ENCODE results near the gene GRAMD1B.

The GRAMD1B gene

GRCh38 chr11:123587044-123587443 lies 157.0 kb downstream of the GRAMD1B start:
- no peak overlapping the region for H3K4me2 ChIP-seq (ENCODE audit: low read length)
- H3K36me3 ChIP-seq (ENCODE audit: control insufficient read depth in 1 of 2, insufficient read depth in 2 of 2, low read length in 2 of 2): no peaks in the 10 kb centered on the region
- H3K27me3 ChIP-seq (ENCODE audit: insufficient read depth, low read length): no peaks in the 10 kb centered on the region
- no peak overlapping the region for H3K27ac ChIP-seq (ENCODE audit: low read depth, low read length)
- H3K4me3 ChIP-seq (ENCODE audit: low read depth, low read length): no peak overlapping the region
- H2AK5ac ChIP-seq (ENCODE audit: low read length): no peak overlapping the region
- H3K14ac ChIP-seq (ENCODE audit: low read length): no peak overlapping the region
- no peak overlapping the region for H2AFZ ChIP-seq (ENCODE audit: insufficient read depth, low read length, poor library complexity)
- WGBS (ENCODE audit: extremely low coverage, insufficient coverage, insufficient read length): no CpG with 5 or more reads among the region's 2 CpGs
- H3K4ac ChIP-seq (ENCODE audit: low read depth, low read length): no peak overlapping the region
- H3K23ac ChIP-seq (ENCODE audit: low read length): no peak overlapping the region
- H4K8ac ChIP-seq (ENCODE audit: low read depth, low read length): no peak overlapping the region
- no peak overlapping the region for H4K12ac ChIP-seq (ENCODE audit: low read depth, low read length)
- no peak overlapping the region for H3K18ac ChIP-seq (ENCODE audit: low read length)
- H3K9me3 ChIP-seq (ENCODE audit: insufficient read depth, low read depth, low read length): peaks cover 3% of the 10 kb centered on the region
- no peak overlapping the region for H4K91ac ChIP-seq (ENCODE audit: low read depth, low read length)
- H3K79me2 ChIP-seq (ENCODE audit: control insufficient read depth, insufficient read depth, low read length, poor library complexity): no peaks in the 10 kb centered on the region
- H3K4me1 ChIP-seq (ENCODE audit: control insufficient read depth in 1 of 2, insufficient read depth in 2 of 2, low read length in 2 of 2): peaks cover 9 to 11% of the 10 kb centered on the region in 2 experiments
- no peak overlapping the region for H3K9ac ChIP-seq (ENCODE audit: low read length)
- H2BK12ac ChIP-seq (ENCODE audit: low read length): no peak overlapping the region
- H2BK5ac ChIP-seq (ENCODE audit: low read depth, low read length, poor library complexity): no peak overlapping the region
- H3K79me1 ChIP-seq (ENCODE audit: low read length): no peaks in the 10 kb centered on the region
- DNase-seq: no peak
- H2BK120ac ChIP-seq (ENCODE audit: insufficient read depth, low read length, poor library complexity): no peak overlapping the region

- H3K27me3 ChIP-seq (ENCODE audit: insufficient read depth, low read length): no peaks in the 10 kb centered on the region
- no peaks in the 10 kb centered on the region for H3K36me3 ChIP-seq (ENCODE audit: control insufficient read depth in 1 of 2, insufficient read depth in 2 of 2, low read length in 2 of 2)
- no peak overlapping the region for H2BK5ac ChIP-seq (ENCODE audit: low read depth, low read length, poor library complexity)
Measured at GRCh38 chr11:123587559-123587958, 157.5 kb downstream of the GRAMD1B start.

GRCh38 chr11:123588117-123588863 lies 158.2 kb downstream of the GRAMD1B start:
- H3K79me1 ChIP-seq (ENCODE audit: low read length): no peaks in the 10 kb centered on the region
- H2BK5ac ChIP-seq (ENCODE audit: low read depth, low read length, poor library complexity): no peak overlapping the region
- no peak overlapping the region for H2BK12ac ChIP-seq (ENCODE audit: low read length)
- H3K36me3 ChIP-seq (ENCODE audit: control insufficient read depth in 1 of 2, insufficient read depth in 2 of 2, low read length in 2 of 2): no peaks in the 10 kb centered on the region
- DNase-seq: no peak
- H3K9me3 ChIP-seq (ENCODE audit: insufficient read depth, low read depth, low read length): no peaks in the 10 kb centered on the region
- no CpG with 5 or more reads among the region's 14 CpGs for WGBS (ENCODE audit: extremely low coverage, insufficient coverage, insufficient read length)
- H3K27me3 ChIP-seq (ENCODE audit: insufficient read depth, low read length): no peaks in the 10 kb centered on the region
- no peak overlapping the region for H4K12ac ChIP-seq (ENCODE audit: low read depth, low read length)
- no peak overlapping the region for H2AK5ac ChIP-seq (ENCODE audit: low read length)
- no peak overlapping the region for H3K14ac ChIP-seq (ENCODE audit: low read length)
- no peak overlapping the region for H3K23ac ChIP-seq (ENCODE audit: low read length)
- H3K4ac ChIP-seq (ENCODE audit: low read depth, low read length): no peak overlapping the region
- peaks cover 9 to 11% of the 10 kb centered on the region in 2 experiments for H3K4me1 ChIP-seq (ENCODE audit: control insufficient read depth in 1 of 2, insufficient read depth in 2 of 2, low read length in 2 of 2)
- no peaks in the 10 kb centered on the region for H3K79me2 ChIP-seq (ENCODE audit: control insufficient read depth, insufficient read depth, low read length, poor library complexity)
- H4K8ac ChIP-seq (ENCODE audit: low read depth, low read length): no peak overlapping the region
- H3K4me2 ChIP-seq (ENCODE audit: low read length): no peak overlapping the region
- H3K27ac ChIP-seq (ENCODE audit: low read depth, low read length): no peak overlapping the region
- no peak overlapping the region for H3K18ac ChIP-seq (ENCODE audit: low read length)
- H3K9ac ChIP-seq (ENCODE audit: low read length): no peak overlapping the region
- H3K4me3 ChIP-seq (ENCODE audit: low read depth, low read length): no peak overlapping the region
- no peak overlapping the region for H2BK120ac ChIP-seq (ENCODE audit: insufficient read depth, low read length, poor library complexity)
- H4K91ac ChIP-seq (ENCODE audit: low read depth, low read length): no peak overlapping the region
- no peak overlapping the region for H2AFZ ChIP-seq (ENCODE audit: insufficient read depth, low read length, poor library complexity)

More at GRCh38 chr11:123587559-123587958, 157.5 kb downstream of the GRAMD1B start:
- Histone ChIP-seq H3K9me3 (ENCODE audit: insufficient read depth, low read depth, low read length) (peaks cover 3% of the 10 kb centered on the region), H3K23ac (ENCODE audit: low read length) (no peak overlapping the region), H2AK5ac (ENCODE audit: low read length) (no peak overlapping the region), H2BK12ac (ENCODE audit: low read length) (no peak overlapping the region), H2BK120ac (ENCODE audit: insufficient read depth, low read length, poor library complexity) (no peak overlapping the region), H2AFZ (ENCODE audit: insufficient read depth, low read length, poor library complexity) (no peak overlapping the region), H3K4me1 (ENCODE audit: control insufficient read depth in 1 of 2, insufficient read depth in 2 of 2, low read length in 2 of 2) (peaks cover 9 to 11% of the 10 kb centered on the region in 2 experiments), H4K91ac (ENCODE audit: low read depth, low read length) (no peak overlapping the region), H3K4me2 (ENCODE audit: low read length) (no peak overlapping the region), H4K8ac (ENCODE audit: low read depth, low read length) (no peak overlapping the region), H3K4me3 (ENCODE audit: low read depth, low read length) (no peak overlapping the region), H3K79me2 (ENCODE audit: control insufficient read depth, insufficient read depth, low read length, poor library complexity) (no peaks in the 10 kb centered on the region), H3K18ac (ENCODE audit: low read length) (no peak overlapping the region), H4K12ac (ENCODE audit: low read depth, low read length) (no peak overlapping the region), H3K27ac (ENCODE audit: low read depth, low read length) (no peak overlapping the region), H3K9ac (ENCODE audit: low read length) (no peak overlapping the region), H3K79me1 (ENCODE audit: low read length) (no peaks in the 10 kb centered on the region), H3K4ac (ENCODE audit: low read depth, low read length) (no peak overlapping the region), H3K14ac (ENCODE audit: low read length) (no peak overlapping the region)
- no CpG with 5 or more reads among the region's 6 CpGs for WGBS (ENCODE audit: extremely low coverage, insufficient coverage, insufficient read length)
- no peak for DNase-seq

GRCh38 chr11:123588864-123589262 lies 158.8 kb downstream of the GRAMD1B start:
- H3K4ac ChIP-seq (ENCODE audit: low read depth, low read length): no peak overlapping the region
- DNase-seq: no peak
- H3K36me3 ChIP-seq (ENCODE audit: control insufficient read depth in 1 of 2, insufficient read depth in 2 of 2, low read length in 2 of 2): no peaks in the 10 kb centered on the region
- H4K8ac ChIP-seq (ENCODE audit: low read depth, low read length): no peak overlapping the region
- H3K4me1 ChIP-seq (ENCODE audit: control insufficient read depth in 1 of 2, insufficient read depth in 2 of 2, low read length in 2 of 2): peaks cover 9 to 11% of the 10 kb centered on the region in 2 experiments
- H4K12ac ChIP-seq (ENCODE audit: low read depth, low read length): no peak overlapping the region
- H3K9ac ChIP-seq (ENCODE audit: low read length): no peak overlapping the region
- H2BK5ac ChIP-seq (ENCODE audit: low read depth, low read length, poor library complexity): no peak overlapping the region
- no CpG with 5 or more reads among the region's 5 CpGs for whole genome bisulfite sequencing (ENCODE audit: extremely low coverage, insufficient coverage, insufficient read length)
- no peak overlapping the region for H2BK120ac ChIP-seq (ENCODE audit: insufficient read depth, low read length, poor library complexity)
- no peak overlapping the region for H3K18ac ChIP-seq (ENCODE audit: low read length)
- H2BK12ac ChIP-seq (ENCODE audit: low read length): no peak overlapping the region
- no peak overlapping the region for H3K27ac ChIP-seq (ENCODE audit: low read depth, low read length)
- H3K4me2 ChIP-seq (ENCODE audit: low read length): no peak overlapping the region
- H3K79me1 ChIP-seq (ENCODE audit: low read length): no peaks in the 10 kb centered on the region
- H3K4me3 ChIP-seq (ENCODE audit: low read depth, low read length): no peak overlapping the region
- no peak overlapping the region for H2AFZ ChIP-seq (ENCODE audit: insufficient read depth, low read length, poor library complexity)
- H3K27me3 ChIP-seq (ENCODE audit: insufficient read depth, low read length): no peaks in the 10 kb centered on the region
- H4K91ac ChIP-seq (ENCODE audit: low read depth, low read length): no peak overlapping the region
- H3K79me2 ChIP-seq (ENCODE audit: control insufficient read depth, insufficient read depth, low read length, poor library complexity): no peaks in the 10 kb centered on the region
- no peak overlapping the region for H3K14ac ChIP-seq (ENCODE audit: low read length)
- no peak overlapping the region for H2AK5ac ChIP-seq (ENCODE audit: low read length)
- no peak overlapping the region for H3K23ac ChIP-seq (ENCODE audit: low read length)
- H3K9me3 ChIP-seq (ENCODE audit: insufficient read depth, low read depth, low read length): no peaks in the 10 kb centered on the region
